GM20000 (cell line): ENCODE measurements around the gene JMJD7.

Experiments used
- DNase-seq: peaks from one replicate; pipeline ENCODE4 v3.0.0; 2012; ENCODE audit warnings: low spot score
- TF ChIP-seq, protein P1 (sequence below): IDR thresholded peaks from 2 replicates; pipeline ENCODE4 v1.5.1; 2012; ENCODE audit warnings: mild to moderate bottlenecking, control low read depth; ENCODE audit errors: extremely low read depth, missing control alignments

The JMJD7 gene

DNA sequence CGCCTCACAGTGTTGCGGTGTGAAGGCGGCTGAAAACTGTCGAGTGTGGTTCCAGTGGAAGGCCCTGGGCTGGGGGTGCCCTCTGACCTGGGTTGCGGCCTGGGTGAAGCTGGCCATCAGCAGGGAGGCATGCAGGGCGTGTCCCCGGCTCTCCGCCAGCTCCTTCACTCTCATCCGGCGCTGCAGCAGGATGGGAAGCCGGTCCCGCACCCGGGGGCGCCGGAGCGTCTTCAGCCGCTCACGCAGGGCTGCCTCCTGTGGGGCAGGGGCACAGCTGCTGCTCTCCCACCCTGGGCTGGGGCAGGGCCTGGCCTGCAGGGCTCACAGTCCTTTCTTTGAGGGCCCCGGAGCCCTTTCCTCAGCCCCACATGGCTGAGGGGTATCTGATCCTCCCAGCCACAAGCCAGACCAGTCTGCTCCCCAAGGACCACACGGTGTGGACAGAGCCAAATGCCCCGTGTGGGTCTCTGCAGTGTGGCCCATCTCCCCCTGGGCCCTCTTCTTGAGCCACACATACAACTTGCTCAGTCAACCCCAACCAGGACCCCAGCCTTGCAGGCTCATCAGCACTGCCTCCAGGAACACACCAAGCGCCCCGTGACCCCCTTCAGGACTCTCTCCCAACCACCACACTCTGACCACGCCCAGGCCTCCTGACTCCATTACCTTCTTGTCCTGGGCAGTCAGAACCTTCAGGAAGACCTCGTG is 39.1 kb downstream of the JMJD7 start:
- TF ChIP-seq, protein P1, sequence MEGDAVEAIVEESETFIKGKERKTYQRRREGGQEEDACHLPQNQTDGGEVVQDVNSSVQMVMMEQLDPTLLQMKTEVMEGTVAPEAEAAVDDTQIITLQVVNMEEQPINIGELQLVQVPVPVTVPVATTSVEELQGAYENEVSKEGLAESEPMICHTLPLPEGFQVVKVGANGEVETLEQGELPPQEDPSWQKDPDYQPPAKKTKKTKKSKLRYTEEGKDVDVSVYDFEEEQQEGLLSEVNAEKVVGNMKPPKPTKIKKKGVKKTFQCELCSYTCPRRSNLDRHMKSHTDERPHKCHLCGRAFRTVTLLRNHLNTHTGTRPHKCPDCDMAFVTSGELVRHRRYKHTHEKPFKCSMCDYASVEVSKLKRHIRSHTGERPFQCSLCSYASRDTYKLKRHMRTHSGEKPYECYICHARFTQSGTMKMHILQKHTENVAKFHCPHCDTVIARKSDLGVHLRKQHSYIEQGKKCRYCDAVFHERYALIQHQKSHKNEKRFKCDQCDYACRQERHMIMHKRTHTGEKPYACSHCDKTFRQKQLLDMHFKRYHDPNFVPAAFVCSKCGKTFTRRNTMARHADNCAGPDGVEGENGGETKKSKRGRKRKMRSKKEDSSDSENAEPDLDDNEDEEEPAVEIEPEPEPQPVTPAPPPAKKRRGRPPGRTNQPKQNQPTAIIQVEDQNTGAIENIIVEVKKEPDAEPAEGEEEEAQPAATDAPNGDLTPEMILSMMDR: no peak
- DNase-seq: no peak

DNA sequence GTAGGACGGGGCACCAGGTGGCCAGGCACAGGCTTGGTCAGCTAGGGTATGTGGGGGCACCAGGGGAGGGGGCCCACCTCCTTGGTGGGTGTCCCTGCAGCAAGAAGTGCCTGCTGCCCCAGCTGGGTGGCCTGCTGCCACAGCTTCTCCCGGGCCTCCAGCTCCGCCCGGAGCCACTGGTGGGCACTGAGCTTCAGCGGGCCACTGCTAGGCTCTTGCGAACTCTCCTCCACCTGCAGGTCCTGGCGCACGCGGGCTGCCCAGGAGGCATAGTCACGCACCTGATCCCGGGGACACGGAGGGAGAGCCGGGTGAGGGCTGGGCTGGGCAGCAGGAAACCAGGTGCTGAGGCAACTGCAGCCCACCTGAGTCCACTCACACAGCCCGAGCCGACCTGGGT is 40.4 kb downstream of the JMJD7 start:
- TF ChIP-seq, protein P1: no peak
- DNase-seq: no peak

DNA sequence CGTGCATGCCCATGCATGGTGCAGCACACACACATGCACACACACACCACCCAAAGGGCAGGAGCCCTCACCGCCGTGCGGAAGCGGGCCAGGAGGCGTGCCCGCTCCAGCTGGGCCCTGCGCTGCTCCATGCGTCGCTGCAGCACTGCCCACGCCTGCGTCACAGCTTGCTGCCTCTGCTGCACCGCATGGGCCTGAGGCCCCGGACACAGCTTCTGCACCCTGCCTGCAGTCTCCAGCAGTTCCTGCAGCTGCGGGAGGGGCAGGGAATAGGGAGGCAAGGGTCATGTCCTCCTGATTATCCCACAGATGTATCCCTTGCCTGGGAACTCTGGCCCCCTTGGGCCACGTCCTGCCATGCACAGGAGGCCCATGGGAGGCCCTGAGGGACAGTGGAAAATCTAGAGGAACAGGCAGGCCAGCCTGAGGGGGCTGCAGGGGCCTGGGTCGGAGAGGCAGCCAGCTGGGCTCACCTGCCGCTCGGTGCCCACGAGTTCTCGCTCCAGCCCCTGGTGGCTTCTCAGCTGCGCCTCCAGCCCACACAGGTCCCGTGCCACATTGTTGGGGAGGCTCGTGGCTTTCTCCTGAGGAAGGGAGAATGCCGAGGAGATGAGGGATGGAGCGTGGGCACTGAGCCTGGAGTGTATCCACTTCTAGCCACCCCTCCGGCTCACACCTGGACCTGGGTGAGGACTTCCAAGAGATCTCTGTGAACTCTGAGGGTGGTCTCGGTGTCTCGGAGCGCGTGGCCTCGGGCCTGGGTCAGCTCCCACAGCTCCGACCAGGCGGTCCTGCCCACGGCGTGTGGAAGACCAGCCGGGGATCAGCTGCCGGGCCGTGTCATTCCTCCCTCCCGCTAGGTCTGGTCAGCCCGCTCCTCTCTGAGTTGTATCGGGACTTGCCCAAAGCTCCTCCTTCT is 42.1 kb downstream of the JMJD7 start:
- no peak for DNase-seq
- TF ChIP-seq, protein P1: no peak

DNA sequence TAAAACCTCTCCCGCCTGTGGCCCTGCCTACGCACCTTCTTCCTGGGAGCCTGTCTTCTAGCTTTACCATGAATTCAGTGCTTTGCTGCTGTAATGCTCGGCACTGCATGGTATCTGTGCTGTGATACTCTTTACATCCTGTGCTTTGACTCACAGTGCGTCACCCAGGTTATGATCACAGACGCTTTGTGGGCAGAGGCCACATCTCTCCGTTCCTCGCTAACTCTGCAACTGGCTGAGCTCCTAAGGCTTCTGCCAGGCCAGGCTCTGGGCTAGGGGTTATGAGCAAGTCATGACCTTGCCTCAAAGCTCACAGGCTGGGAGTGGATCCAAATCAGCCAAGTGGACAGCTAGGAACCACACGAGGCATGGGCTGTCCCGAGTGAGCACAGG is 42.8 kb downstream of the JMJD7 start:
- no peak for DNase-seq
- TF ChIP-seq, protein P1: no peak

DNA sequence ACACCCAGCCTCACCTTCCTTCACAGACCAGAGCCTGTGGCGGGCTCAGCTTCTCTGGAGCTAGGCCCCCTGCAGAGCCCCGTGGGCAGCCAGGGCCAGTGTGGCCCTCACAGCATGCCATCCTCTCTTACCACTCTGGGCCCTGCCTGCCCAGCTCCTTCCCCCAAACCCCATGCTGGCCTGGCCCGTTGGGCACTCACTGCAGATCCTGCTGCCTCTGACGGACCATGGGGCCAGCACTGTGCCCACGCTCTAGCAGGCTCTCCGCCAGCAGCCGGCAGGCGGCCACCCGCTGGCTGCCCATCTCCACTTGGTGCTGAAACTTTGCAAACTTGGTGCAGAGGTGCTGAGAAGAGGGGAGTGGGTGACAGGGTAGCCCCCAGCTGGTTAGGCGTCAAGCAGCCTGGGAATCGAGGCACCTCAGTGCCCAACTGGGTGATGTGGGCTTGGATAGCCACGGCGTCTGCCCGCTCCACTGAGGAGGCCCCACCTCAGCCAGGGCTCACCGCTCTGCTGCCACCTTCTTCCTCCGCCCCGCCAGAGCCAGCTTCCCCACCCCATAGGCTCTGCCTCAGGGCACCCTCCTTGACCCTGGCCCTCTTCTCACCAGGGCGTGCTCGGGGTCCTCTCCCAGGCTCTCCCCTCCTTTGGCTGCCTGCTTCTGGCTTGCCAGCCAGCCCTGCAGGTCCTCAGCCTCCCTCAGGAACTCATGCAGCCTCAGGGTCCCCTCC is 43.4 kb downstream of the JMJD7 start:
- DNase-seq: no peak
- TF ChIP-seq, protein P1: no peak

DNA sequence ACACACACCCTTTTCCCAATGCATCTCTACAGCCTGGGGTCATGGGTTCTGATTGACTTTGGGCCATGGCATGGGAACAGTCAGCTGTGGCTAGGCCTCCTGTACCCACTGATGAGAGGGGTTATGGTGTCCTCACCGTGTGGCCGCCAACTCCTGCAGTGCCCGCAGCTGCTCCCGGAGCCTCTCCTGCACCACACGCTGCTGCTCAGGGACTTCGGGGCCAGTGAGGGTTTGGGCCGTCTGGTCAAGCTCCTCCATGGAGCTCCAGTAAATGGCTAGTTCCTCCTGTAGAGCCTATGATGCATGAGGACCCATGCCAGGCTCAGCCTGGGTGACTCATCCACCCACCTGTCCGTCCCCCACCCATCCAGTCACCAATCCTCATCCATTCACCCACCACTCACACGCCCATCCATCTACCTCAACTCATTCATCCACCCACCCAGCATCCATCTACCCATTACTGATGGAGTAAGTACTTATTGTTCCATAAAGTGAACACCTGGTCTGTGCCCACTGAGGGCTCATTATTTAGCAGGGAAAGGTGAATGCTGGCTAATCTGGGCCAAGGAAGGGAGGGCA is 44.4 kb downstream of the JMJD7 start:
- no peak for DNase-seq
- TF ChIP-seq, protein P1: no peak
